Astrocyte (in vitro differentiated cells and primary cell): ENCODE measurements around the gene JSRP1.

ENCODE experiments used
- CTCF ChIP-seq: IDR thresholded peaks from 2 replicates; pipeline ENCODE4 v1.5.1; 2011; ENCODE audit warnings: low read depth, mild to moderate bottlenecking, inconsistent platforms, low read length, moderate library complexity; ENCODE audit not compliant: insufficient read depth
- EZH2 ChIP-seq: IDR thresholded peaks from 2 replicates; pipeline ENCODE4 v1.6.1; 2012; ENCODE audit warnings: mild to moderate bottlenecking, low read length, inconsistent platforms; ENCODE audit not compliant: insufficient read depth

DNA sequence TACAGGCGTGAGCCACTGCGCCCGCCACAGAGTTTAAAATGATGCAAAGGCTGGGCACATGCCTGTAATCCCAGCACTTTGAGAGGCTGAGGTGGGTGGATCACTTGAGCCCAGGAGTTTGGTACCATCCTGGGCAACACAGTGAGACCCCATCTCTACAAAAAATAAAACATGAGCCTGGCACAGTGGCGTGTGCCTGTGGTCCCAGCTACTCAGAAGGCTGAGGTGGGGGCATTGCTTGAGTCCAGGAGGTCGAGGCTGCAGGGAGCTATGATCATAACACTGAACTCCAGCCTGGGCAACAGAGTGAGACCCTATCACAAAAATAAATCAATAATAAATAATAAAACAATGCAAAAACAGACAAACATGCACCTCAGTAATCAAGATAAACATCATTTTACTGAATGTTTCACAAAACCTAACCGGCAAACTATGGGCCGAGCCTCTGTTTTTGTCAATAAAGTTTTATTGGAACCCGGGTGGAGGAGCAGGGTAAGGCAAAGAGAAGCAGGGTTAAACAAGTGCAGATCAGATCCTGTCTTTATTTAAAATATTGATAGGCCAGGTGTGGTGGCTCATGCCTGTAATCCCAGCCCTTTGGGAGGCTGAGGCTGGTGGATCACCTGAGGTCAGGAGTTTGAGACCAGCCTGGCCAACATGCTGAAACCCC lies 27.8 kb upstream of the JSRP1 start:
- no peak for TF ChIP-seq CTCF
- TF ChIP-seq EZH2: no peak
